Measurements from ENCODE around the gene PTH1R. TPM values are rescaled to one million over a fixed set of nuclear protein-coding genes. Genes with fewer than 3 reads are reported as not detected.

Gene PTH1R
- total RNA-seq, 1 experiment from 2014 or later: 0.32 TPM

- ChIA-PET POLR2A (no interaction called here), CTCF (no interaction called here), RAD21 (ENCODE audit: low non-redundant PET in 1 of 2, low total read pairs in 2 of 2, uncharacterized antibody in 2 of 2, unreplicated experiment in 2 of 2) (no interaction called here)
- no peak for TF ChIP-seq EGR1 (IDR thresholded peaks at IDR 0.05; ENCODE audit: low read depth)
- TF ChIP-seq CEBPB (IDR thresholded peaks at IDR 0.05; ENCODE audit: low read depth): no peak
- TF ChIP-seq EZH2phosphoT487 (IDR thresholded peaks at IDR 0.05; ENCODE audit: borderline replicate concordance): no peak
- TF ChIP-seq POLR2AphosphoS5 (IDR thresholded peaks at IDR 0.05; ENCODE audit: low read depth, low read length): no peak
- no peak for TF ChIP-seq ZFX (IDR thresholded peaks at IDR 0.05)
- H3K36me3 ChIP-seq (ENCODE audit: control insufficient read depth in 1 of 2, insufficient read depth in 2 of 2, low read length in 2 of 2): no peaks in the 10 kb centered on the region
- no peak overlapping the region for H2AFZ ChIP-seq (ENCODE audit: low read depth, low read length, poor library complexity, severe bottlenecking)
- no peaks in the 10 kb centered on the region for H4K20me1 ChIP-seq (ENCODE audit: insufficient read depth)
- H3K9me3 ChIP-seq (ENCODE audit: control insufficient read depth in 1 of 2, insufficient read depth in 1 of 2, low read depth in 1 of 2, low read length in 2 of 2): no peaks in the 10 kb centered on the region; a peak in 1 of 4 replicates
- H3K4me2 ChIP-seq (ENCODE audit: low read length): no peak overlapping the region
- no peaks in the 10 kb centered on the region for H3K9me2 ChIP-seq (ENCODE audit: insufficient read depth)
- H3K27ac ChIP-seq (ENCODE audit: low read depth, low read length): no peak overlapping the region
- no peaks in the 10 kb centered on the region for H3K27me3 ChIP-seq (ENCODE audit: insufficient read depth, low read length)
- H3K4me1 ChIP-seq (ENCODE audit: control insufficient read depth in 1 of 2, insufficient read depth in 2 of 2, low read length in 2 of 2): no peaks in the 10 kb centered on the region
- ATAC-seq (no peak), DNase-seq (ENCODE audit: low read depth, low spot score) (no peak)
- intact Hi-C loops (cut with micrococcal nuclease): no loop called here
- no TSS peak for BruUV-seq (replicated peaks)
- H3K9ac ChIP-seq (ENCODE audit: low read length): no peak overlapping the region
- no peak overlapping the region for H3K4me3 ChIP-seq (replicated peaks in 1 of 2; ENCODE audit: low read depth in 1 of 2, low read length in 2 of 2)
- H3K79me2 ChIP-seq (ENCODE audit: insufficient read depth, low read length): no peaks in the 10 kb centered on the region
These were observed 30.6 kb upstream of the PTH1R start for GRCh38 chr3:46846624-46847542.

GRCh38 chr3:46847744-46848143 lies 29.8 kb upstream of the PTH1R start:
- H3K9me2 ChIP-seq (ENCODE audit: insufficient read depth): no peaks in the 10 kb centered on the region
- intact Hi-C loops (cut with micrococcal nuclease): no loop called here
- no peak for TF ChIP-seq FOSL1 (IDR thresholded peaks at IDR 0.05; ENCODE audit: low read depth)
- no peak for TF ChIP-seq CTCF (IDR thresholded peaks at IDR 0.05 in 2 of 3, conservative IDR thresholded peaks at IDR 0.05 in 1 of 3; ENCODE audit: borderline replicate concordance in 1 of 3, insufficient read depth in 1 of 3, low read depth in 2 of 3, low read length in 2 of 3)
- TF ChIP-seq SP1 (IDR thresholded peaks at IDR 0.05; ENCODE audit: low read depth): no peak
- TF ChIP-seq SIN3A (IDR thresholded peaks at IDR 0.05; ENCODE audit: low read depth): no peak
- no peak for TF ChIP-seq ATF3 (IDR thresholded peaks at IDR 0.05)
- TF ChIP-seq MAX (IDR thresholded peaks at IDR 0.05): no peak
- TF ChIP-seq ELF1 (IDR thresholded peaks at IDR 0.05; ENCODE audit: borderline replicate concordance, low read depth): no peak
- TF ChIP-seq TCF7L2 (IDR thresholded peaks at IDR 0.05; ENCODE audit: borderline replicate concordance, extremely low read depth, insufficient read depth, insufficient read length): no peak
- no peak for TF ChIP-seq CBX3 (IDR thresholded peaks at IDR 0.05; ENCODE audit: low read depth)
- no peak for TF ChIP-seq EGR1 (IDR thresholded peaks at IDR 0.05; ENCODE audit: low read depth)
- no peak for TF ChIP-seq YY1 (IDR thresholded peaks at IDR 0.05; ENCODE audit: extremely low read depth, insufficient replicate concordance, low read depth, low read length)
- no peak for TF ChIP-seq RAD21 (IDR thresholded peaks at IDR 0.05; ENCODE audit: low read depth)
- no peak for TF ChIP-seq POLR2AphosphoS5 (IDR thresholded peaks at IDR 0.05; ENCODE audit: low read depth, low read length)
- TF ChIP-seq ZFX (IDR thresholded peaks at IDR 0.05): no peak
- TF ChIP-seq ZNF274 (IDR thresholded peaks at IDR 0.05; ENCODE audit: low read depth, low read length): no peak

More at GRCh38 chr3:46847744-46848143, 29.8 kb upstream of the PTH1R start:
- H3K79me2 ChIP-seq (ENCODE audit: insufficient read depth, low read length): no peaks in the 10 kb centered on the region
- no peak overlapping the region for H3K9ac ChIP-seq (ENCODE audit: low read length)
- ChIA-PET CTCF (no interaction called here), POLR2A (no interaction called here), RAD21 (ENCODE audit: low non-redundant PET in 1 of 2, low total read pairs in 2 of 2, uncharacterized antibody in 2 of 2, unreplicated experiment in 2 of 2) (no interaction called here)
- no peak overlapping the region for H3K4me2 ChIP-seq (ENCODE audit: low read length)
- H3K27me3 ChIP-seq (ENCODE audit: insufficient read depth, low read length): no peaks in the 10 kb centered on the region
- no TSS peak for BruUV-seq (replicated peaks)
- DNase-seq (ENCODE audit: low read depth, low spot score) (no peak), ATAC-seq (no peak)
- no peaks in the 10 kb centered on the region for H3K9me3 ChIP-seq (ENCODE audit: control insufficient read depth in 1 of 2, insufficient read depth in 1 of 2, low read depth in 1 of 2, low read length in 2 of 2)
- H3K27ac ChIP-seq (ENCODE audit: low read depth, low read length): no peak overlapping the region
- H4K20me1 ChIP-seq (ENCODE audit: insufficient read depth): no peaks in the 10 kb centered on the region
- no peaks in the 10 kb centered on the region for H3K4me1 ChIP-seq (ENCODE audit: control insufficient read depth in 1 of 2, insufficient read depth in 2 of 2, low read length in 2 of 2)
- no peak overlapping the region for H2AFZ ChIP-seq (ENCODE audit: low read depth, low read length, poor library complexity, severe bottlenecking)
- H3K4me3 ChIP-seq (replicated peaks in 1 of 2; ENCODE audit: low read depth in 1 of 2, low read length in 2 of 2): no peak overlapping the region
- no peaks in the 10 kb centered on the region for H3K36me3 ChIP-seq (ENCODE audit: control insufficient read depth in 1 of 2, insufficient read depth in 2 of 2, low read length in 2 of 2)

Measured in HCT116 (cell line).